Amniotic stem cell (primary cell): ENCODE results near the gene NTSR1.

ENCODE experiments used
- DNase-seq: peaks from one replicate; lab custom pipeline; 2025; lab: John Stamatoyannopoulos, UW

The NTSR1 gene

GRCh38 chr20:62755817-62756724 lies 47.4 kb downstream of the NTSR1 start:
- DNase-seq, result no peak

- DNase-seq, result no peak
These were observed 49.7 kb downstream of the NTSR1 start for GRCh38 chr20:62758226-62758912.

GRCh38 chr20:62759981-62760431 lies 51.4 kb downstream of the NTSR1 start:
- DNase-seq, result no peak

- no peak for DNase-seq
These were observed 51.8 kb downstream of the NTSR1 start for GRCh38 chr20:62760471-62760855.

- no peak for DNase-seq
These were observed 52.5 kb downstream of the NTSR1 start for GRCh38 chr20:62760856-62761758.

- no peak for DNase-seq
These were observed 53.1 kb downstream of the NTSR1 start for GRCh38 chr20:62761759-62762131.

GRCh38 chr20:62762376-62762775 lies 53.7 kb downstream of the NTSR1 start:
- DNase-seq, result no peak

- DNase-seq, result no peak
These were observed 54.2 kb downstream of the NTSR1 start for GRCh38 chr20:62762801-62763368.

GRCh38 chr20:62763404-62763803 lies 54.8 kb downstream of the NTSR1 start:
- no peak for DNase-seq

GRCh38 chr20:62764156-62764935 lies 55.7 kb downstream of the NTSR1 start:
- DNase-seq, result no peak

GRCh38 chr20:62765021-62765420 lies 56.4 kb downstream of the NTSR1 start:
- no peak for DNase-seq

GRCh38 chr20:62765432-62766070 lies 56.9 kb downstream of the NTSR1 start:
- no peak for DNase-seq

- DNase-seq, result no peak
These were observed 57.4 kb downstream of the NTSR1 start for GRCh38 chr20:62766071-62766450.

GRCh38 chr20:62766716-62767115 lies 58.1 kb downstream of the NTSR1 start:
- no peak for DNase-seq

- DNase-seq, result no peak
These were observed 59.6 kb downstream of the NTSR1 start for GRCh38 chr20:62768234-62768546.

GRCh38 chr20:62768551-62769287 lies 60.1 kb downstream of the NTSR1 start:
- peak; percentile 57 for DNase-seq

GRCh38 chr20:62769346-62770071 lies 60.9 kb downstream of the NTSR1 start:
- DNase-seq, result no peak

GRCh38 chr20:62770111-62770910 lies 61.7 kb downstream of the NTSR1 start:
- DNase-seq, result no peak

GRCh38 chr20:62770916-62771315 lies 62.3 kb downstream of the NTSR1 start:
- no peak for DNase-seq
